H1 (cell line): ENCODE results near the gene CLEC10A. TPM values are rescaled to one million over a fixed set of nuclear protein-coding genes. Genes with fewer than 3 reads are reported as not detected.

Experiments used
- CTCF ChIA-PET: fragments of 300-600 bp; sonication (Branson Sonifier 250); formaldehyde crosslinking; loops from one replicate; lab custom pipeline; 2021; ENCODE audit not compliant: partially characterized antibody; lab: Charles Lee
- POLR2A ChIA-PET: fragments of 300-600 bp; sonication (Branson Sonifier 250); formaldehyde crosslinking; loops from one replicate; lab custom pipeline; 2021; ENCODE audit warnings: inconsistent platforms; ENCODE audit not compliant: partially characterized antibody; lab: Charles Lee
- DNase-seq, 2 experiments: peaks; one replicate each; pipeline versions ENCODE4 v3.0.0 to v3.0.0-alpha.2; 2010 to 2022; ENCODE audit warnings: low spot score in 2 of 2, low read depth in 1 of 2, mixed read lengths in 1 of 2
- FAIRE-seq: peaks from 2 replicates; lab custom pipeline; 2011; peaks lifted over from hg19 to GRCh38; lab: Jason Lieb, UNC
- H2AFZ ChIP-seq: 2 replicates; pipeline ENCODE4 v1.8.1; 2012; ENCODE audit warnings: low read length, inconsistent platforms
- H2AK5ac ChIP-seq: 2 replicates; pipeline ENCODE4 v1.6.1; 2013; ENCODE audit warnings: low read depth, low read length
- H2BK120ac ChIP-seq: replicated peaks from 2 replicates; pipeline ENCODE3; 2013; ENCODE audit warnings: low read depth, low read length, inconsistent platforms
- H2BK12ac ChIP-seq: 2 replicates; pipeline ENCODE4 v1.6.1; 2013; ENCODE audit warnings: low read depth, low read length
- H2BK15ac ChIP-seq: 2 replicates; pipeline ENCODE4 v1.6.1; 2013; ENCODE audit warnings: low read length
- H2BK20ac ChIP-seq: 2 replicates; pipeline ENCODE4 v1.6.1; 2013; ENCODE audit warnings: low read length
- H2BK5ac ChIP-seq: 2 replicates; pipeline ENCODE4 v1.6.1; 2013; ENCODE audit warnings: low read depth, low read length
- H3K14ac ChIP-seq: 2 replicates; pipeline ENCODE4 v1.6.1; 2013; ENCODE audit warnings: inconsistent platforms; ENCODE audit not compliant: insufficient read length
- H3K18ac ChIP-seq: 2 replicates; pipeline ENCODE4 v1.6.1; 2013; ENCODE audit warnings: low read length; ENCODE audit errors: extremely low read depth
- H3K23ac ChIP-seq: 2 replicates; pipeline ENCODE4 v1.6.1; 2013; ENCODE audit warnings: inconsistent platforms; ENCODE audit not compliant: insufficient read length
- H3K23me2 ChIP-seq: 2 replicates; pipeline ENCODE4 v1.6.1; 2013; ENCODE audit warnings: low read depth, low read length
- H3K27ac ChIP-seq: 2 replicates; pipeline ENCODE4 v1.6.1; 2011; ENCODE audit warnings: low read depth, low read length, inconsistent platforms
- H3K27me3 ChIP-seq, 4 experiments: replicated peaks in 1 of 4; 1 replicate in 1 of 4; 2 replicates in 3 of 4; pipeline versions ENCODE4 v1.6.1 to v1.8.1; 2011 to 2013; ENCODE audit warnings: low read length in 3 of 4, mild to moderate bottlenecking in 3 of 4, inconsistent platforms in 2 of 4, mixed read lengths in 2 of 4, moderate library complexity in 1 of 4; ENCODE audit not compliant: control insufficient read depth in 3 of 4, insufficient read depth in 3 of 4; ENCODE audit errors: extremely low read depth in 1 of 4
- H3K36me3 ChIP-seq, 4 experiments: 2 replicates each; pipeline versions ENCODE4 v1.6.1 to v1.8.1; 2011 to 2013; ENCODE audit warnings: mild to moderate bottlenecking in 4 of 4, low read length in 3 of 4, moderate library complexity in 2 of 4, control low read depth in 1 of 4, inconsistent platforms in 1 of 4; ENCODE audit not compliant: insufficient read depth in 4 of 4, control insufficient read depth in 2 of 4
- H3K4ac ChIP-seq: replicated peaks from 2 replicates; pipeline ENCODE3; 2013; ENCODE audit warnings: low read length, low read depth, mixed read lengths, inconsistent platforms; ENCODE audit not compliant: insufficient read length
- H3K4me1 ChIP-seq, 4 experiments: replicated peaks in 1 of 4; 1 replicate in 1 of 4; 2 replicates in 3 of 4; pipeline versions ENCODE4 v1.6.1 to v1.8.1; 2011 to 2013; ENCODE audit warnings: low read length in 3 of 4, inconsistent platforms in 2 of 4, mixed read lengths in 1 of 4; ENCODE audit not compliant: insufficient read depth in 4 of 4, control insufficient read depth in 3 of 4
- H3K4me2 ChIP-seq, 2 experiments: 2 replicates each; pipeline versions ENCODE4 v1.6.1 to v1.8.1; 2011 to 2013; ENCODE audit warnings: low read depth in 2 of 2, low read length in 2 of 2, control low read depth in 1 of 2, inconsistent platforms in 1 of 2, mild to moderate bottlenecking in 1 of 2; ENCODE audit not compliant: insufficient read depth in 1 of 2
- H3K4me3 ChIP-seq, 4 experiments: fragments of 200-600, 300-600 bp in 1 of 4; sonication (generic), shearing (Covaris generic), sonication (Bioruptor Twin) in 1 of 4; 2 replicates each; pipeline versions ENCODE4 v1.5.1 to v1.8.1; 2011 to 2016; ENCODE audit warnings: low read length in 4 of 4, low read depth in 3 of 4, control low read depth in 2 of 4, inconsistent platforms in 2 of 4, mild to moderate bottlenecking in 2 of 4, mixed read lengths in 1 of 4, moderate library complexity in 1 of 4; ENCODE audit not compliant: insufficient read depth in 2 of 4; ENCODE audit errors: extremely low read depth in 1 of 4
- H3K56ac ChIP-seq: replicated peaks from 2 replicates; pipeline ENCODE3; 2013; ENCODE audit warnings: low read depth, mild to moderate bottlenecking, mixed read lengths, low read length, inconsistent platforms; ENCODE audit not compliant: insufficient read length
- H3K79me1 ChIP-seq: 2 replicates; pipeline ENCODE4 v1.6.1; 2013; ENCODE audit warnings: low read depth, low read length, control low read depth
- H3K79me2 ChIP-seq, 2 experiments: 2 replicates each; pipeline versions ENCODE4 v1.6.1 to v1.8.1; 2012 to 2013; ENCODE audit warnings: low read length in 2 of 2, mild to moderate bottlenecking in 2 of 2, inconsistent platforms in 1 of 2; ENCODE audit not compliant: insufficient read depth in 2 of 2, control insufficient read depth in 1 of 2
- H3K9ac ChIP-seq, 4 experiments: replicated peaks in 1 of 4; 1 replicate in 1 of 4; 2 replicates in 3 of 4; pipeline versions ENCODE4 v1.6.1 to v1.8.1; 2011 to 2013; ENCODE audit warnings: low read depth in 3 of 4, low read length in 3 of 4, control low read depth in 2 of 4, mild to moderate bottlenecking in 2 of 4, moderate library complexity in 2 of 4, inconsistent platforms in 1 of 4; ENCODE audit errors: extremely low read depth in 1 of 4
- H3K9me3 ChIP-seq, 2 experiments: 2 replicates each; pipeline versions ENCODE4 v1.6.1 to v1.8.1; 2012 to 2013; ENCODE audit warnings: mild to moderate bottlenecking in 2 of 2, moderate library complexity in 2 of 2, control low read depth in 1 of 2, inconsistent platforms in 1 of 2, low read depth in 1 of 2, low read length in 1 of 2, mixed read lengths in 1 of 2; ENCODE audit not compliant: insufficient read depth in 2 of 2
- H4K20me1 ChIP-seq, 2 experiments: replicated peaks in 1 of 2; 2 replicates each; pipeline versions ENCODE3 to v1.8.1; 2011 to 2013; ENCODE audit warnings: inconsistent platforms in 2 of 2, low read length in 2 of 2, mild to moderate bottlenecking in 1 of 2; ENCODE audit not compliant: insufficient read depth in 2 of 2, control insufficient read depth in 1 of 2
- H4K5ac ChIP-seq: 2 replicates; pipeline ENCODE4 v1.6.1; 2013; ENCODE audit warnings: low read length, low read depth, mixed read lengths, inconsistent platforms; ENCODE audit not compliant: insufficient read length
- H4K8ac ChIP-seq: 2 replicates; pipeline ENCODE4 v1.8.0; 2013; ENCODE audit warnings: mild to moderate bottlenecking, moderate library complexity, low read length, inconsistent platforms; ENCODE audit not compliant: insufficient read depth; ENCODE audit errors: extremely low read depth
- H4K91ac ChIP-seq: replicated peaks from 2 replicates; pipeline ENCODE3; 2013; ENCODE audit warnings: low read length, mixed read lengths, inconsistent platforms; ENCODE audit not compliant: insufficient read length
- POLR2A ChIP-seq, 2 experiments: IDR thresholded peaks; 1 replicate in 1 of 2; 2 replicates in 1 of 2; pipeline ENCODE4 v1.6.1; 2011; ENCODE audit warnings: low read depth in 2 of 2, low read length in 2 of 2, mild to moderate bottlenecking in 2 of 2; ENCODE audit errors: control extremely low read depth in 1 of 2
- WGBS, 2 experiments: shearing (Covaris generic) in 1 of 2; methylation state at CpG; one replicate each; pipeline versions ENCODE4 v1.1.6 to v1.1.7; 2013 to 2015; ENCODE audit warnings: low lambda C conversion rate in 2 of 2, mixed read lengths in 2 of 2, inconsistent platforms in 1 of 2, low coverage in 1 of 2, missing lambda C conversion rate in 1 of 2; ENCODE audit not compliant: insufficient replicate concordance in 2 of 2, insufficient coverage in 1 of 2, insufficient read length in 1 of 2; ENCODE audit errors: extremely low coverage in 1 of 2, missing lambda C conversion rate in 1 of 2; 5-methylcytosine and 5-hydroxymethylcytosine counted together
- polyA plus RNA-seq, 7 experiments: library from polyadenylated mRNA; depleted of rRNA in 3 of 7; stranded (reverse) in 5 of 7; unstranded in 2 of 7; fragments of >200 nt in 5 of 7; fragments of 200-250 nt in 2 of 7; gene quantifications; 1 replicate in 5 of 7; 2 replicates in 1 of 7; 4 replicates in 1 of 7; pipeline versions ENCODE4 v1.2.1 to v1.2.3, GENCODE V29; 2011 to 2013; ENCODE audit warnings: missing spikeins in 2 of 7, mixed read lengths in 2 of 7
- total RNA-seq: library from RNA; stranded (reverse); fragmentation: NEBNext Ultra II Directional; extraction: Animal tissue kit (Norgen Biotek cat#: 25700); gene quantifications from 2 replicates; pipeline ENCODE4 v1.2.1, GENCODE V29; 2021

CLEC10A gene
- total and polyA plus RNA-seq, 2 of the 8 experiments (the other 6 are each of a cell fraction or from before 2014, with no cell fraction given) = not detected

DNA sequence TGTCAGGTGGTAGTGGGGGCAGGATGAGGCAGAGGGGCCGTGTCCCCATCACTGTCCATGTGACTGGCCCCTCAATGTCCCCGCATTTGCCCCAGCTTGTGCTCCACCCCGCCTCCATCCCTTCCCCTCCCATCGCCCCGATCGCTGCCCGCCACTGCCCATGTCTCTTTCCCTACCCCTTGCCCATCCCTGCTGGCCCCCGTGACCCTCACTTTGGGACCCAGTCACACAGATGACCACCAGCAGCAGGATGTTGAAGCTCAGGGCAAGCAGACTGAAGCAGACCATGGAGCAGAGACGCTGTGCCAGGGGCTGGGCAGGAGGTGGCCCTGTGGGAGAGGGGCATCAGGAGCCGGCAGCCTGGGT is 28.5 kb upstream of the CLEC10A start:
- Histone ChIP-seq H4K20me1 (peaks cover 0 to 9% of the 10 kb centered on the region in 2 experiments), H3K4me1 (no peaks in the 10 kb centered on the region; a peak in 2 of 7 replicates), H4K8ac (0 out of 2 replicates have a peak overlapping the region, but pooled peaks have one; percentile 7), H3K23me2 (peaks cover 10% of the 10 kb centered on the region), H3K56ac (no peak overlapping the region), H3K4me2 (no peak overlapping the region), H2BK20ac (no peak overlapping the region), H3K9me3 (no peaks in the 10 kb centered on the region), H2BK5ac (no peak overlapping the region), H3K9ac (no peak overlapping the region), H3K18ac (no peak overlapping the region; the same call in 1 of the 2 replicates), H2AFZ (no peak overlapping the region), H2BK120ac (no peak overlapping the region), H3K36me3 (no peaks in the 10 kb centered on the region), H3K4ac (no peak overlapping the region), H3K27me3 (no peaks in the 10 kb centered on the region), H3K4me3 (no peak overlapping the region), H3K23ac (no peak overlapping the region), H2AK5ac (no peak overlapping the region), H4K91ac (no peak overlapping the region), H4K5ac (no peak overlapping the region), H2BK12ac (no peak overlapping the region), H3K14ac (no peak overlapping the region), H3K27ac (no peak overlapping the region), H3K79me2 (no peaks in the 10 kb centered on the region), H2BK15ac (0 out of 2 replicates have a peak overlapping the region, but pooled peaks have one; percentile 61), H3K79me1 (peaks cover 2% of the 10 kb centered on the region; the same call in 1 of the 2 replicates)
- CTCF ChIA-PET = interaction anchor here (0.7 to 2.9 kb wide), 5 partner anchors 13 to 63 kb away, joined by 3 to 9 read pairs (median 4); no protein-coding TSS in a partner anchor
- DNase-seq (no peak), FAIRE-seq (no peak)
- POLR2A ChIA-PET = interaction anchor here (0.6 to 1.2 kb wide), 2 partner anchors 55 to 572 kb away, joined by 3 to 4 read pairs; no protein-coding TSS in a partner anchor
- TF ChIP-seq POLR2A (IDR thresholded peaks at IDR 0.05; ENCODE audit: control extremely low read depth in 1 of 2, low read depth in 2 of 2, low read length in 2 of 2) = no peak
- 95% methylated on average over 10 of the region's 10 CpGs; no CpG with 5 or more reads in 1 of the 2 experiments for WGBS, 2 experiments
